Measurements from ENCODE around the gene KMT5C.

The KMT5C gene

DNA sequence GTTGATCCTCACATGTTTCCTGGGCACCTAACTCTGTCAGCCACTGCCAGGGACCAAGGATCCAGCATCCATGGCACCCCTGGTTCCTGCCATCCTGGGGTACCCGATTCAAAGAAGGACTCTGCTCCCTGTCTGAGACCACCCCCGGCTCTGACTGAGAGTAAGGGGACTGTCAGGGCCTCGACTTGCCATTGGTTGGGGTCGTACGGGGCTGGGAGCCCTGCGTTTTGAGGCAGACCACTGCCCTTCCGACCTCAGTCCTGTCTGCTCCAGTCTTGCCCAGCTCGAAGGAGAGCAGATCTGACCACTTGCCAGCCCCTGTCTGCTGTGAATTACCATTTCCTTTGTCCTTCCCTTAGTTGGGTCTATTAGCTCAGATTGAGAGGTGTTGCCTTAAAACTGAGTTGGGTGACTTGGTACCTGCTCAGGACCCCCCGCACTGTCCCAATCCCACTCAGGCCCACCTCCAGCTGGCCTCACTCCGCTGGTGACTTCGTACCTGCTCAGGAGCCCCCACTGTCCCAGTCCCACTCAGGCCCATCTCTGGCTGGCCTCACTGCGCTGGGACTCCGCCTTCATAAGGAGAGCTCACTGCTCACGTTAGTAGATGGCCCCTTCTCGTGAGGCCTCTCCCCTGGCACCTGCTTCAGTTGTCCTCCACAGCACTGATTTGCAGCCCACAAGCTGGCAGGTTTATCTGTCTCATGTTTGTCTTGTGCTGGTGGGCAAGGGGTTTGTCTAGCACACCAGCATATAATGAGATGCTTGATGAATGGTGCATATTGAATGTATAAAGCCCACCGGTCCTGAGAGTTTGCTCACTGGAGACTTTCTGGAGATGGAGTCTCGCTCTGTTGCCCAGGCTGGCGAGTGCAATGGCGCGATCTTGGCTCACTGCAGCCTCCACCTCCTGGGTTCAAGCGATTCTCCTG, 50.0 kb downstream of the KMT5C start:
- no peak for DNase-seq

DNA sequence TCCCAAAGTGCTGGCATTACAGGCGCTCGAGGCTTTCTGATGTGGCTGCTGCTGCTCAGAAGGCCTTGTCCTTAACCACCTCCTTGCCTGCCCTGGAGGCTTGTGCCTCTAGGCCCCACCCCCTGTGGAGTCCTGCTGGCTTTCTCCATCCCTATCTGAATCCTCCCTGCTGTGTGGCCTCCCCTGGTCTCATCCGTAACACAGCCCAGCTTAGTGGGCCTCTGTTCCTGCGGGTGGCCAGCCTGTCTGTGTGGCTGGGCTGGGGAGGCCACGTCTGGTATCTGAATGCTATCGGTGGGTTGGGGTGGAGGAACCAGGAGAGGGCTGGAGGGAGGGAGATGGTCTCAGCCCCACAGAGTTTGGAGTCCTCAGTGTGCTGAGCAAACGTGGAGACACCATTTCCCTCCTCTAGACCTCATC, 50.8 kb downstream of the KMT5C start:
- no peak for DNase-seq

DNA sequence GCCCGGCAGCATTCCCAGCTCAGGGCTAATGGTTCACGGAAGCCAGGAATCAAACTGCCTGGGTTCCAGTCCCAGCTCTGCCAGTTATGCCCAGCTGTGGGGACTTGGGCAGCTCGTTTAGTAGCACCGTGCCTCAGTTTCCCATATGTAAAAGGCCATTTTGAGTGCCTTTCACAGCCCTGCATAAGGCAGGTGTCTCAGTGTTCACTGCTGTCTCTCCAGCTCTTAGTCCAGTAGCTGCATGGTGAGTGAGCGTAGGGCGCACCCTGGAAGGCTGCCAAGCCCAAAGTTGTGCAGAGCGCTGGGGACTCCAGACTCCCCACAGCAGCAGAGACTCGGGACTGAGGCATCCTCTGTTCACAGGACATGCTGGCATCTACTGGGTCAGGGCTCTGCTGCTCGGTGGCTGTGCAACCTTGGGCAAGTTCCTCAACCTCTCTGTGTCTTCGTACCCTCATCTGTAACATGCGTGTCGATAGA, 51.6 kb downstream of the KMT5C start:
- DNase-seq: no peak

- no peak for DNase-seq
Measured at GRCh38 chr19:55391702-55392615, 52.3 kb downstream of the KMT5C start.

DNA sequence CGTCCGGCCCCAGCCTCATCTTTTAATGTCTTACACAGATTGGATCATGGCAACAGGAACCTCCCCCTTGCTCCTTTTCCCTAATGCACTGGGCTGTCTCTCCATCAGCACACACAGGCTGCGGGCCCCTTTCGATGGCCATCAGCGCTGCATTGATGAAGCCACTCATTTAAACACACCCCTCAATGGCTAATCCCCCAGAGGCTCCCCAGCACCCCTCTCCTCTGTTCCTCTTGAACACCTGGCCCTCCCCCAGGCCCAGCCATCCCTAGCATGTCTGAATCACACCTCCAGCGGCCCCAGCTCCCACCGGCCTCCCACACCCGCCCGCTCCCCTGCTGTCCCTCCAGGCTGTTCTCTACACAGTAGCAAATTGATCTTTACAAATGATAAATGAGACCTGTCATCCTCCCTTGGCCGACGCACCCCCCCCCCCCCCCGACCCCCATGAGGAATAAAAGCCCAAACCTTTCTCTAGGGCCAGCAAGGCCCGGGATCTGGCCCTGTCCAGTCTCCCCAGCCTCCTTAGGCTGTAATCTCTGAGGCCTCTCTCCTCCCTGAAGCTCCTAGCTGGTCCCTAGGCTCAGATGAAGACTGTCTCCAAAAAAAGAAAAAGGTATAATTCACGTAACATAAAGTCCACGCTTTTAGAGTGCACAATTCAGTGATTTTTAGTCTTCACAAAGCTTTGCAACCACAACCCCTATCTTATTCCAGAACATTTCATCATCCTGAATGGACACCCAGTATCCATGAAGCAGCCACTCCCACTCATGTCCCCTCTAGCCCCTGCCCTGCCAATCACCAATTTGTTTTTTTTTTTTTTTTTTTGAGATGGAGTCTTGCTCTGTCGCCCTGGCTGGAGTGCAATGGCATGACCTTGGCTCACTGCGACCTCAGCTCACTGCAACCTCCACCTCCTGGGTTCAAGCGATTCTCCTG, 53.4 kb downstream of the KMT5C start:
- DNase-seq: no peak
